Left hindlimb (tissue), 1 donor: ENCODE measurements around the gene EVC.

ENCODE experiments used
- DNase-seq: peaks from one replicate; pipeline ENCODE4 v3.0.0-alpha.2; 2018

EVC gene

GRCh38 chr4:5757091-5757490 lies 46.1 kb downstream of the EVC start:
- no peak for DNase-seq

- DNase-seq: no peak
Measured at GRCh38 chr4:5757536-5757935, 46.5 kb downstream of the EVC start.

GRCh38 chr4:5757954-5758353 lies 47.0 kb downstream of the EVC start:
- DNase-seq: no peak

GRCh38 chr4:5758741-5759140 lies 47.7 kb downstream of the EVC start:
- DNase-seq: no peak

GRCh38 chr4:5759236-5760075 lies 48.5 kb downstream of the EVC start:
- DNase-seq: no peak

GRCh38 chr4:5760246-5760645 lies 49.2 kb downstream of the EVC start:
- no peak for DNase-seq

- DNase-seq: no peak
Measured at GRCh38 chr4:5760936-5761480, 50.0 kb downstream of the EVC start.

GRCh38 chr4:5770051-5770450 lies 59.0 kb downstream of the EVC start:
- no peak for DNase-seq

- no peak for DNase-seq
Measured at GRCh38 chr4:5772528-5773270, 61.7 kb downstream of the EVC start.

- no peak for DNase-seq
Measured at GRCh38 chr4:5773271-5773555, 62.2 kb downstream of the EVC start.

- no peak for DNase-seq
Measured at GRCh38 chr4:5774416-5775036, 63.5 kb downstream of the EVC start.

GRCh38 chr4:5776510-5776909 lies 65.5 kb downstream of the EVC start:
- no peak for DNase-seq

- no peak for DNase-seq
Measured at GRCh38 chr4:5780831-5781480, 70.0 kb downstream of the EVC start.

GRCh38 chr4:5781691-5782090 lies 70.7 kb downstream of the EVC start:
- DNase-seq: no peak

- DNase-seq: no peak
Measured at GRCh38 chr4:5782829-5783476, 72.0 kb downstream of the EVC start.

- DNase-seq: no peak
Measured at GRCh38 chr4:5783486-5783885, 72.5 kb downstream of the EVC start.

GRCh38 chr4:5784021-5784420 lies 73.0 kb downstream of the EVC start:
- DNase-seq: no peak

- no peak for DNase-seq
Measured at GRCh38 chr4:5784960-5785611, 74.1 kb downstream of the EVC start.

- no peak for DNase-seq
Measured at GRCh38 chr4:5785806-5786680, 75.0 kb downstream of the EVC start.

GRCh38 chr4:5787311-5787710 lies 76.3 kb downstream of the EVC start:
- no peak for DNase-seq

- DNase-seq: no peak
Measured at GRCh38 chr4:5788144-5788543, 77.1 kb downstream of the EVC start.
